Mesenteric fat pad (tissue), 1 donor: ENCODE results near the gene TSHR. TPM values are rescaled to one million over a fixed set of nuclear protein-coding genes. Genes with fewer than 3 reads are reported as not detected.
A peak's percentile ranks its signal among the peaks of the same experiment; 100 is the strongest.

Experiments used
- DNase-seq: peaks from one replicate; pipeline ENCODE4 v3.0.0-alpha.2; 2020; ENCODE audit warnings: low spot score
- total RNA-seq: library from RNA; stranded (reverse); fragmentation: NEBNext Ultra II Directional; extraction: Animal tissue kit (Norgen Biotek cat#: 25700); gene quantifications from one replicate; pipeline ENCODE4 v1.2.1, GENCODE V29; 2021
- donor health status: DM: yes; HTN: yes; CAD: no.

TSHR gene
- total RNA-seq, 1 donor from 2014 or later: 0.39 TPM

- no peak for DNase-seq
These were observed 177.0 kb downstream of the TSHR start for GRCh38 chr14:81132468-81132867.

DNA sequence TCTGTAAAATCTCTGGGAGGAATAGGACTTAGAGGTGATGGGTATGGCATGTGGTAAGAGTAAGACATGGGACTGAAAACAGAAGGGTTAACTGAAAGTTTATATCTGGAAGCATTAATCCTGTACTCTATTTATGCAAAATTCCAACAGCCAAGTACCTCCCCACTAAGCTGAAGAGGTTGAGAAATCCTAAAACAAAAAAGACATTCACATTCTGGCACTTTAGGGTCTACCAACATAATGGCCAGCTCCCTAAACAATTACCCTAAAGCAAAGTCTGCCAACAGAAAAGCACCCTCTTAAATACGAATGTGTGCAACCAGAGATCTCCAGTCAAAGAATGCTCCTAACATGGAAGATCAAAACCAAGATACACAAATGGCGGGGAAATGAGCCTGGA, 178.0 kb downstream of the TSHR start:
- DNase-seq: no peak

DNA sequence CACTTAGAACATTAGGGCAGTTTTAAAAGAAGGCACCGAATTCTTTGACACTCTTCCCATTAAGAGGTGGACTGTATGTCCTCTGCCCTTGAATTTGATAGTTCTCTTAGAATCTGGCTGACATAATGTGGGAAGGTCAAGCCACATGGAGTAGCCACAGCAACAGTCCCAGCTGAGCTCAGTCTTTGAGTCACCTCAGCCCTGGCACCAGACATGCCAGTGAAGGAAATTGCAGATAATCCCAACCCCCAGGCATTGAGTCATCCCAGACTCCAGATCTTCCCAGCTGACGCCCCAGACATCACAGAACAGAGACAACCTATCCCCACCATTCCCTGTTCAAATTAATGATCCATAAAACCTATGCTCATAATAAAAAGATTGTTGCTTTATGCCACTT, 181.9 kb downstream of the TSHR start:
- DNase-seq: no peak

DNA sequence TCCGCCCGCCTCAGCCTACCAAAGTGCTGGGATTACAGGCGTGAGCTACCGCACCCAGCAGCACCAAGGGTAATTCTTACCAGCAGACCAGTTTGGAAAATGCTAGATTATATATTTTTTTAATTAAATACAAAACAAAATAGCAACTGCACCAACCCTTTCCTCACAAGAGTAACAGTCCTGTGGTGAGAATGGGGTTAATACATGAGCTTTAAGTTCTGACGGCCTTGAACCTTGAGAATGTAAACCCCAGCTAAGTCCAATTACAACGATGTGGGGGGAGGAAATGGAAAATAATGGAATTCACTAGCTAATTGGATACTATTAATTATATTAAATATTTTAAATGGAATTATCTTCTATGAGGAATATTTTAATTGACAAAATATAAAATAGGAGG, 183.0 kb downstream of the TSHR start:
- no peak for DNase-seq

GRCh38 chr14:81141426-81141825, 186.0 kb downstream of the TSHR start:
- no peak for DNase-seq

DNA sequence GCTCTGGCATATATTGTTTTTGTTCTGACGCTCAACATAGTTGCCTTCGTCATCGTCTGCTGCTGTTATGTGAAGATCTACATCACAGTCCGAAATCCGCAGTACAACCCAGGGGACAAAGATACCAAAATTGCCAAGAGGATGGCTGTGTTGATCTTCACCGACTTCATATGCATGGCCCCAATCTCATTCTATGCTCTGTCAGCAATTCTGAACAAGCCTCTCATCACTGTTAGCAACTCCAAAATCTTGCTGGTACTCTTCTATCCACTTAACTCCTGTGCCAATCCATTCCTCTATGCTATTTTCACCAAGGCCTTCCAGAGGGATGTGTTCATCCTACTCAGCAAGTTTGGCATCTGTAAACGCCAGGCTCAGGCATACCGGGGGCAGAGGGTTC, 188.4 kb downstream of the TSHR start:
- DNase-seq: no peak

GRCh38 chr14:81144824-81145603, 189.6 kb downstream of the TSHR start:
- DNase-seq: no peak

- DNase-seq: no peak
These were observed 191.9 kb downstream of the TSHR start for GRCh38 chr14:81147140-81147897.

GRCh38 chr14:81148635-81149034, 193.2 kb downstream of the TSHR start:
- DNase-seq: no peak

DNA sequence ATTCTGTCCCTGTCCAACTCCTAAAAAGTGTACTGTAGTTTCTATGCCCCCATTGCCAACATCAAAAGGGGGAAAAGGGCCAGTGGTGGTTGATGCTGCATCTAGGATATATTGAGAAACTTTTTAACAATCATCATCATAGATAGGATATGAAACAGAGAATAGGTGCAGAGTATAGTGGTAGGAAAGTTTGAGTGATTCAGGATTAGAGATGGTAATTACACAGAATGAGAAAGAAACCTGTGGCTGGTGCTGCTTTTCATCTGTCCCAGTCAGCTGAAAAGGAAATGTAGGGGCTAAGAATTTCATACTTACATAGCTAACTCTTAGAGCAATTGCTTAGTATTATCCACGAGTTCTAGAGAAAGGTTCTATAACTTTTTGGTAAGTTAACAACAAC, 197.8 kb downstream of the TSHR start:
- no peak for DNase-seq

DNA sequence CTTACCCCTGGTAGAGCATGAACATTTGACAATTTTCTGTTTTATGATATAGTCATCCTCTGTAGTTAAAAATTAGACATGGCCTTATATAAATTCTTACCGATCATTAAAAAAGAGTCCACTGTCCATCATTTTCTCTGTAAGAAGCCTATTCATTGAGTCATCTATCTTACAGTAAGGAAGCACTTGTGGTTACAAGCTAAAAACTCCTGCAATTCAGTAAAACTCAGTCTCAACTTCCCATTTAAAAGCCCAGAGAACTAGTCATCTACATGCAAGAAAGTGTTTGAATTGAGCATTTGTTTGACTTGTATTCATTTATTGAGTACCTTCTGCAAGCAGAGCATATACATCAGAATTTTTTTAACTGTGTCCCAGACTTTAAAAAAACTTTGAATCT, 202.0 kb downstream of the TSHR start:
- no peak for DNase-seq

GRCh38 chr14:81161088-81161487, 205.7 kb downstream of the TSHR start:
- DNase-seq: no peak

DNA sequence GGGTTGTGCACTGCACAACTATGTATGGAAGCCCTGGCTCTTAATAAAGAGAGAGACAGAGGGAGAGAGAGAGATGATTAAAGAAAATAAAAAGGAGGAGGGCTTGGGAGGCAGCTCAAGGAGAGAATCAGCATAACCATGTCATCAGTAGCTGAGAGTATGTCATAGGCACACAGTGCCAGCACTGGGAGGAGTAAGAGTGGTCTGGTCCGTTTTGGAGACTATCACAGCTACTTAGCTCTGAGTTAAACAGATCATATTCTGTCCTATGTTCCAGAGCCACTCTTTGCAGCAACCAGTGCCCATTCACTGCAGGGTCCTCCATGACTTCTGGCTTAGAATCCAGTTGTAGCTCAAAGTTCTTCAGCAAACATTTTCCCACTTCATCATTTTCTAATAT, 206.3 kb downstream of the TSHR start:
- DNase-seq: no peak

DNA sequence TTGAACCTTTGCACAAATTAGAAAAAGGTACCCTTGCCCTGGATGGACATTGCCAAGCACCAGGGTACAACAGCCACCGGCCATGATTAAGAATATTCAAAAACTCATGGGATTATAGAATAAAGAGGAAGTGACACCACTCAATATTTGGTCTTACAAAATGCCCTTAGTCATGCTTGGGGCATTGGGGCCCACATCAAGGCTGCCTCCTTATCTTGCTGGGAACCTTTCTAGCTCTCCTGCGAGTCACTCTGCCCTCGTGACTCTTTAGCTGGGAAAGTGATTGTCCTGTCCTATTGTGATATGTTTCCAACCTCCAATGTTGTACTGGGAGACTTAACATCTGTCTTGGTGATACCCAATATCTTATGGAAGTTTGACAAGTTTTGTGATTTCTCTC, 207.5 kb downstream of the TSHR start:
- DNase-seq: no peak

- no peak for DNase-seq
These were observed 208.8 kb downstream of the TSHR start for GRCh38 chr14:81164167-81164774.

- DNase-seq: no peak
These were observed 209.8 kb downstream of the TSHR start for GRCh38 chr14:81165188-81165587.

GRCh38 chr14:81166121-81166520, 210.7 kb downstream of the TSHR start:
- DNase-seq: no peak

DNA sequence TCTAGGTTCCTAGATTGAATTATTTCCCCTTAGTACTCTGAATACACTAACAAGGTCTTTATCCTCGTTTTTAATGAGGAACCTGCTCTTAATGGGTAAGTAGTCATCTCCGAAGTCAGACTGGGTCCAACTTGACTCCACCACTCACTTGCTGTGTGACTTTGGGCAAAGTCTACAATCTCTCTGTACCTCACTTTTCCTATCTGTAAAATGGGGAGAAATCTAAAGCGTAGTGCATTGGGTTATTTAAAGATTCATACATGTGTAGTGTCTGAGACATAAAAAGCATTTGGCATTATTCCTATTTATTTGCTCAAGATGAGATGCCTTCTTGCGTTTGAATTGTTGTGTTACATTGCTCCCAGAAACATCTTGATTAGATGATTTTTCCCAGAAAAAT, 213.8 kb downstream of the TSHR start:
- no peak for DNase-seq

GRCh38 chr14:81169711-81170103, 214.3 kb downstream of the TSHR start:
- no peak for DNase-seq

GRCh38 chr14:81170104-81170828, 214.8 kb downstream of the TSHR start:
- DNase-seq: peak; percentile 95

- no peak for DNase-seq
These were observed 215.4 kb downstream of the TSHR start for GRCh38 chr14:81170829-81171195.

DNA sequence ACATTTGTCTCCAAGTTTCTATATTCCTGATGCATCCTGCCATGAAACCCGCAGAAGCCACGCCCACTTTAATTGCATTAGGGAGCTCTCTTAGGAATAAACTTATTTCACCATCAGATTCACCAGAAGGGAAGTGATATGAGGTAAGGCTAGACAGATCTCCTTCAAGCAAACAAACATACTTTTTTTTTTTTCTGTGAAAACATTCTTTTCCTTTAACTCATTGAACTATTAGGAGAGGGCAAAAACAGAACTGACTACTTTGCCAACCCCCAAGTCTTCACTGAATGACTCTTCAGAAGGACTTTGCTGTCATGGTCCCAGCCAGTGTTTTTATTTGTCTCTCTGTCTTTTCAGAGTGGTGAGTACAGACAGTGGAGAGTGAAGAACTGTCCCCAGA, 216.9 kb downstream of the TSHR start:
- DNase-seq: no peak
